ENCODE data around the gene TOB2. TPM values are rescaled to one million over a fixed set of nuclear protein-coding genes. Genes with fewer than 3 reads are reported as not detected.

TOB2 gene
- total and polyA plus RNA-seq, 2 donors from 2014 or later, result 20.8 to 54.3 TPM

- Histone ChIP-seq H3K9ac (ENCODE audit: low read length in 3 of 3) (no peak overlapping the region), H3K36me3 (ENCODE audit: control insufficient read depth in 2 of 3, insufficient read depth in 3 of 3, low read length in 3 of 3) (peaks cover 0 to 1% (median 0%) of the 10 kb centered on the region in 3 donors), H3K4me3 (ENCODE audit: low read length in 3 of 3) (no peak overlapping the region), H3K9me3 (ENCODE audit: control insufficient read depth in 2 of 3, insufficient read depth in 1 of 3, low read length in 3 of 3) (no peaks in the 10 kb centered on the region), H3K27ac (ENCODE audit: low read depth in 2 of 2, low read length in 2 of 2) (no peak overlapping the region), H3K4me1 (ENCODE audit: control insufficient read depth in 2 of 3, insufficient read depth in 2 of 3, low read depth in 1 of 3, low read length in 3 of 3) (peaks cover 0 to 58% (median 45%) of the 10 kb centered on the region in 3 donors), H3K27me3 (ENCODE audit: control insufficient read depth, insufficient read depth, low read length) (no peaks in the 10 kb centered on the region)
- intact Hi-C loops (cut with DNase I), result no loop called here
- peak in 1 of 5 donors; percentile 12 for DNase-seq
- no peak for TF ChIP-seq CTCF (IDR thresholded peaks at IDR 0.05; ENCODE audit: borderline replicate concordance, extremely low read depth, insufficient read depth)
- FAIRE-seq, result no peak
These were observed 38.4 kb upstream of the TOB2 start for GRCh38 chr22:41485033-41485432.

GRCh38 chr22:41482319-41482935, 35.8 kb upstream of the TOB2 start:
- Histone ChIP-seq H3K36me3 (ENCODE audit: control insufficient read depth in 2 of 3, insufficient read depth in 3 of 3, low read length in 3 of 3) (peaks cover 0 to 6% (median 0%) of the 10 kb centered on the region in 3 donors), H3K9me3 (ENCODE audit: control insufficient read depth in 2 of 3, insufficient read depth in 1 of 3, low read length in 3 of 3) (no peaks in the 10 kb centered on the region), H3K4me1 (ENCODE audit: control insufficient read depth in 2 of 3, insufficient read depth in 2 of 3, low read depth in 1 of 3, low read length in 3 of 3) (peaks cover 0 to 51% (median 49%) of the 10 kb centered on the region in 3 donors), H3K27me3 (ENCODE audit: control insufficient read depth, insufficient read depth, low read length) (no peaks in the 10 kb centered on the region), H3K9ac (ENCODE audit: low read length in 3 of 3) (no peak overlapping the region), H3K4me3 (ENCODE audit: low read length in 3 of 3) (no peak overlapping the region), H3K27ac (ENCODE audit: low read depth in 2 of 2, low read length in 2 of 2) (peak overlapping the region; percentile 39 to 66)
- intact Hi-C loops (cut with DNase I), result no loop called here
- DNase-seq (no peak), FAIRE-seq (no peak)
- TF ChIP-seq CTCF (IDR thresholded peaks at IDR 0.05; ENCODE audit: borderline replicate concordance, extremely low read depth, insufficient read depth), result no peak

GRCh38 chr22:41481925-41482318, 35.3 kb upstream of the TOB2 start:
- peaks cover 0 to 47% (median 45%) of the 10 kb centered on the region in 3 donors for H3K4me1 ChIP-seq (ENCODE audit: control insufficient read depth in 2 of 3, insufficient read depth in 2 of 3, low read depth in 1 of 3, low read length in 3 of 3)
- H3K27ac ChIP-seq (ENCODE audit: low read depth in 2 of 2, low read length in 2 of 2), result peak overlapping the region; percentile 39 to 49
- intact Hi-C loops (cut with DNase I), result no loop called here
- H3K36me3 ChIP-seq (ENCODE audit: control insufficient read depth in 2 of 3, insufficient read depth in 3 of 3, low read length in 3 of 3), result peaks cover 0 to 6% (median 0%) of the 10 kb centered on the region in 3 donors
- no peaks in the 10 kb centered on the region for H3K9me3 ChIP-seq (ENCODE audit: control insufficient read depth in 2 of 3, insufficient read depth in 1 of 3, low read length in 3 of 3)
- DNase-seq, result no peak
- TF ChIP-seq CTCF (IDR thresholded peaks at IDR 0.05; ENCODE audit: borderline replicate concordance, extremely low read depth, insufficient read depth), result no peak
- peak overlapping the region in 1 of 3 donors; percentile 0 for H3K9ac ChIP-seq (ENCODE audit: low read length in 3 of 3)
- no peak overlapping the region for H3K4me3 ChIP-seq (ENCODE audit: low read length in 3 of 3)
- FAIRE-seq, result no peak
- no peaks in the 10 kb centered on the region for H3K27me3 ChIP-seq (ENCODE audit: control insufficient read depth, insufficient read depth, low read length)

Data from kidney (tissue), 14 donors.